HG03575 (cell line): ENCODE data around the gene PCBP3.
"Not testable (repeated sequence)": the region's sequence is repeated elsewhere in the genome, so short reads cannot be mapped to it uniquely, and the experiment has no call there.

Experiments
- ATAC-seq: cut with Tn5 transposase; IDR thresholded peaks from one replicate; pipeline ENCODE4 v1.9.1; 2021; ENCODE audit not compliant: unreplicated experiment, insufficient number of reproducible peaks, low FRiP score; ENCODE audit errors: extremely low read depth

PCBP3 gene

DNA sequence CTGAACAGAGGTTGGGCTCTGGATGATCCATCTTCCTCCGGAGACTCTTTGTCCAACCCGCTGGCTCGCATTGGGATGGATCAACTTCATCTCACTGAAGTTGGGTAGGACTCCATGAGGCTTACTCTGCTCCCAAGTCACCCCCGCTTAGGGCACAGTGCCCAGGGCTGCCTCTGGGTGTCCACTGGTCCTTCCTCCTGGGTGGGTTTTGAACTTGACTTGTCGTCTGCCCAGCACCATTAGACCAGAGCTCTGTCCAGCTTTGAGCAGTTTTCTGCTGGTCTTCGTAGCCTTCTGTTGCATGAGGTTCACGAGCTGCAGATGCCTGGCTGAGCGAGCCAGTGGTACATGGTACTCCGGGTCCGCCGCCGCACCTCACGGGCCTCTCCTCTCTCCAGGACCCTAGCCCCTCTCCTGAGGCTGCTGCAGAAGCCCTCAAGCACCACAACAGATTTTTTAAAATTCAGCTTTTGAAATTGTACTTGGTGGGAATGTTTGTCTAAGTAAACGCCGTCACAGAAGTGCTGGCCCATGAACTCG lies 304.3 kb downstream of the PCBP3 start:
- no peak for ATAC-seq

DNA sequence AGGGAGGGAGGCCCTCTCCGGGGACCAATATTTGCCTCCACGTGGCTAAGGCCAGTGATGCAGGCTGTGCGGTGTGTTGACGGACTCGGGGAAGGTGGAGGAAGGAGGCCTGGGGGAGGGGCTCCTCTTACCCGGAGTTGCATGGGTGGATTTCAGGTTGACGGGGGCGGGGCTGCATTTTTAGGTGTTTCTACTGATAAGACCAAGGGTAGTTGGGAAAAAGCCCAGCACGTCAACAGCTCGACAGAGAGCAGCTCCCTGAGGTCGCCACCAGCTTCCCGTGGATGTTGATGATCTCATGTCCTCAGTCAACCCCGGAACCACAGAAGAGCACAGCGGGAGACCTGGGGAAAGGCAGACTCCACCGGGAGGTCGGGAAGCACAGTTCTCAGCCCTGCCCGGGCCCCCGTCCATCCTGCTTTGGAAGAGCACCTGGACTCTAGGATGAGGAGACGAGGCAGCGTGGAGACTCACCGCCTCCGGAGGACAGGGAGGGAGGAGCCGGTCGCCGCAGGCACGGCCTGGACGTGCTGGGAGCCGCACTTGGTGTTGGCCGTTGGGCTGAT lies 305.1 kb downstream of the PCBP3 start:
- ATAC-seq = no peak

DNA sequence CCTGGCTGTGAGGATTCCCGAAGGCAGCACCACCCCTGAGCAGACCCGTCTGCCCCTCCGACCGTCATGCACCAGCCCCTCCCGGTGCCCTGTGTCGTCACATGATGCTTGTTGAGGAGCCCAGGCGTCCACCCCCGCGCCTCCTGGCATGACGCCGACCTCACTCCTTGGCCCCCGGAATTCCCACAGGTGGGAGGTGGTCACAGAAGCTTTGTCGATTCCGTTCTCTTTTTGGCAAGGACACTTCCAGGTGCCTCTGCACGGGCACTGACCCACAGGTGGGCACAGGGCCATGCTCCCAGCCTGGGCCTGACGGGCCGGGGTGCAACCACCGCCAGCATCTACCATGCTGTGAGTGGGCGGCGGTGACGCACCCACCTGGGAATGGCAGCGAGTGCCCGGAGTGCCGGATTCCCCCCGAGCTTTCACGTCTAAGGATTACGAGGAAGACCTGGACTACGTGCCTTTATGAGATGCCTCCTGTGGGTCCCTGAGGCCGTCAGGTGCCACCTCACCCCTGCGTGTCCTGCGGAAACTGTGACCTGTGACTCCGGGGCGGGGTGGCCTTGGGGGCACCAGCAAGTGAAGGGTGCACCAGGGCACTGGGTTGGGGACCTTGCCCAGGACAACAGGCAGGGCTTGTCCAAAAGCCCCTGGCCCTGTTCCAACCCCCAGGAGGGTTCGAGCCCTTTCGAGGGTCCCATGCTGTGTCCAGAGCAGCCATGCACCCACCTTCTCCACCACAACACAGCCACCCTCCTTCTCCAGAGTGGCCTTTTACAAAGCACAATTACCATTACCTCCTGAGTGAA lies 306.6 kb downstream of the PCBP3 start:
- no peak for ATAC-seq

DNA sequence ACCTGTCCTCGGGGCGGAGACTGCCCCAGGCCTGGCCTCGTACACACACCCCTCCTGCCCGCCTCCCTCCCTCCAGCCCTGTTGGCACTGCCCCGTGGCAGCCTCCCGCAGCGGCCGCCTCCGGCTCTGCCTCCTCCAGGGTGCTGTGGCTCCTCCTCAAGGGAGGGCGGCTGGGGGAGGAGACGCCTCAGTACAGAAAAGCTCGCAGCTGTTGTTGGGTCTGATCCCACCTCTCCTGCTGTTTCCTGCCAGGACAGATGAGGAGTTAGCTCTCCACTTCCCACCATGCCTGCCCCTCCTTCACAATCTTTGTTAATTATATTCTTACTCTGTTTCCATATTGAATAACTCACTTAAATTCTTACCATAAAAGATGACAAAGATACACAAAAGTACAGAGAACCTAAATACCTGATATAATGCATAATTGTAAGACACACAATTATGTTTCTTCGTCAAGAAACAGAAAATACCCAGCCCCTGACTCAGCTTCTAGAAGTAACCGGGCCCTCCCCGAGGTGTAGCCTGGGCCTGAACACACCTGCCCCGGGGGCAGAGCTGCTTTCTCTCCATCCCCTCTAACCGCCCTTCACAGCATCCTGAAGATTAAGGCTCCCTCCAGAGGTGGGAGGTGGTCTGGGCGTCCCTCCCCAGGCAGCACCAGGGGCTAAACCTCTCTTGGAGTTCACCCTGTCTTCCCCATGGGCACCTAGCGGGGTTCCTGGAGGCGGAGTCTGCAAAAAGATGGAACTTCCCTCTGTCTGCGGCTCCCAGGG lies 307.4 kb downstream of the PCBP3 start:
- ATAC-seq = no peak

DNA sequence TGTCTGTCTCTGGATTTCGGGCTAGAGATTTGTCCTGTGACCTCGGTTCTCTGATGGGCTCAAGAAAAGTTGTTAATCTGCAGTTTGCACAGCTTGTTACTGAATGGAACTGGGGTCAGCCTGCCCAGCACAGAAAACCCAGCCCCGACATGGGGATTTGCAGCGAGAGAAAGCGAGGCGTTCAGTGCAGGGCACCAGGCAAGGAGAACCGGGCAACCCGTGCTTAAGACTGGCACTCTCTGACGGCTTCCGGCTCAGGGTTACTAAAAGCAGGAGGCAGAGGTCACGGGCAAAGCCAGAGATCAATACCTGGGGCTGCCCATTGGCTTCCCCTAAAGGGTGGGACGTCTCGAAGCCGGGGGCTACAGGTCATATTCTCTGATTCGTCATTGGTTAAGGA lies 308.2 kb downstream of the PCBP3 start:
- ATAC-seq = no peak

DNA sequence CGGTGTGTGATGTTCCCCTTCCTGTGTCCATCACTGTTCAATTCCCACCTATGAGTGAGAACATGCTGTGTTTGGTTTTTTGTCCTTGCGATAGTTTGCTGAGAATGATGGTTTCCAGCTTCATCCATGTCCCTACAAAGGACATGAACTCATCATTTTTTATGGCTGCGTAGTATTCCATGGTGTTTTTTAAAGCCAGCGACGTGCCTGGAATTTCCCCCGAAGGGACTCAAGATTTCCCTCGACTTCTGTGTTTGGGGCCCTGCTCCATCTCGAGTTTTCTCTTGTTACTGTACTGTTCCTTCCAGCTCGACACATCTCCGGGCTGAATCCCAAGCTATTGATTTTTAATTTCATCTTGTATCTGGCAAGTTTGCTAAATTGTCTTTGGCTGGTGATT lies 309.0 kb downstream of the PCBP3 start:
- ATAC-seq = not testable (repeated sequence)

DNA sequence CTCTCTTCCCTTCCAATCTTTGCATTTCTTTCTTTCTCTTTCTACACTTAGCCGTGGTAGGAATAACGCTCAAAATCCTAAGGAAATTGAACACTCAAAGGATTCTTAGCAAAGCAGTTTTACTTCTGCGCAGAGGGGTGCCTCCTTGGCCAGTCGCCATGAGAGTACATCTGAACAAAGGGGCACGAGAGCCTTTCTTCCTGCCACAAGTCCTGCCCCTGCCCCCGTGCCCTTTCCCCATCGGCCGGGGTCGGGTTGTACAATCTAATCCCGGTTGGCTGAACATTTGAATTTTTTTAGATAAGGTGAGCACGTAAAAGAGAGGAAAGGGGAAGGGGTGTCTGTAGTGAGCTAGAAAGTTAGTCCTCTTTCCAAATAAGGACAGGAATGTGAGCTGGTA lies 309.4 kb downstream of the PCBP3 start:
- no peak for ATAC-seq

DNA sequence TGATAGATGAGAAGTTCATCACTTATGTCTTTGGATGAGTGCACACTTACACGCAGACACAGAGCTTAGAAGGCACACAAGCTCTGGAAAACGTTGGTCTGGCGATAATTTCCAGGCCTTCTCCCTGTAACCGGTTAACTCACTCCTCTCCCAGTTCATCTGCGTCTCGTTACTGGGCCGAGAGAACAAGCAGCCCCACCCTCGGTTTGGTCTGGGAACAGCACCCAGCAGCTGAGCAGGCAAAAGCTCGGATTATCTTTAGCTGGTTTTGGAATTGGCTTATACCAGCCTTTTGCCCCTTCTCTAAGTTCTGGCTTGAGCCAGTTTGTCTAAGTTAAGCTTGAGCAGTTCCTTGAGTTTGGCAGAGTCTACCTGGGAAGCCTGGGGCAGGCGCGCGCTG lies 310.7 kb downstream of the PCBP3 start:
- ATAC-seq = no peak

DNA sequence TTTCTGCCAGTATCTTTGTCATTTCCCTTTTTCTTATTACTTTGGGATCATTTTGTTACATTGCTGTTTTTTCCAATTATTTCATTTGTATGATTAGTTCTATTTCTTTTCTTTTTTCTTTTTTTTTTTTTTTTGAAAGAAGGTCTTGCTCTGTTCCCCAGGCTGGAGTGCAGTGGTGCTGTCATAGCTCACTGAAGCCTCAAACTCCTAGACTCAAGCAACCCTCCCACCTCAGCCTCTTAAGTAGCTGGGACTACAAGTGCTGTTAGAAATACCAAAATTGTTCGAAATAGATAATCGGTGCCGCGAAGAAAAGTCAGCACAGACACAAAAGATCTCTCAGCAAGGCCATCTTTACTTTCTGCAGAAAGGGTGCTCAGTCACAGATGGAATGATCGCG lies 311.4 kb downstream of the PCBP3 start:
- no peak for ATAC-seq

DNA sequence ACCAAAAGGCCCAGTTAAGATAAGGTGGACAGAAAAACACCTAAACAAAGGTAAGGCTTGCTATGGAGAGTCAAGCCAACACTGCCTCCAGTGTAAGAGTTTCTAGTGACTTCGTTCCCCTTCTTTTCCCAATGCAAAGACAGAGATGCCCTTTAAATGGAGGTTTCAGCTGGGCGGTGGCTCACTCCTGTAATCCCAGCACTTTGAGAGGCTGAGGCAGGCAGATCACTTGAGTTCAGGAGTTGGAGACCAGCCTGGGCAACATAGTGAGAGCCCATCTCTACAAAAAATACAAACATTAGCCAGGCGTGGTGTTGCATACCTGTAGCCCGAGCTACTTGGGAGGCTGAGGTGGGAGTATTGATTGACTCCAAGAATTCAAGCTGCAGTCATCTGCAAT lies 314.0 kb downstream of the PCBP3 start:
- ATAC-seq = no peak

DNA sequence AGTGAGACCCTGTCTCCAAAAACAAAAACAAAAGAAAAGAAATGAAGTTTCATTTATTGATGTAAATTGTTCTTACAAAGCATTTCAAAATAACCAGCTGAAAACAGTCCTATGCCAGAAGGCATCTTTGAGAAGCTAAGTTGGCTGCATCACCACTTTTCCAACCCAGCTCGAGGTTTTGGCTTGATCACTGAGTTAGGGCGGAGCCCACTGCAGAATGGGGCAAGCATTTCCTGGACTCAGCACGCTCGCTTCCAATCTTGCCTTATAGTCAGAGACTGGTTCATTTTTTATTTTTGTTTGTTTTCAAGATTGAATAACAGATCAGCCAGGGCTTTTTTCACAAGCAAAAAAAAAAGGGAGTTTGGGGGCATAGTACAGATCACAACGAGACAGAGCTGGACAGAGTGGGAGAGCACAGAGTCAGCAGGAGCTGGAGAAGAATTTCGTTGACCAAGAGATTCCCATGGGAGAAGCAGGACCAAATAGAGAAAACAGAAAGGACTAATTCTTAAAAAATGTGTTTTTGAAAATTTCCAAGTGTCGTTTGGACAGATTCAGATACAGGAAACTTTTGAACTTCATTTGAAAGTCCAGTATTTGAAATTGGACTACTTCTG lies 314.6 kb downstream of the PCBP3 start:
- no peak for ATAC-seq

DNA sequence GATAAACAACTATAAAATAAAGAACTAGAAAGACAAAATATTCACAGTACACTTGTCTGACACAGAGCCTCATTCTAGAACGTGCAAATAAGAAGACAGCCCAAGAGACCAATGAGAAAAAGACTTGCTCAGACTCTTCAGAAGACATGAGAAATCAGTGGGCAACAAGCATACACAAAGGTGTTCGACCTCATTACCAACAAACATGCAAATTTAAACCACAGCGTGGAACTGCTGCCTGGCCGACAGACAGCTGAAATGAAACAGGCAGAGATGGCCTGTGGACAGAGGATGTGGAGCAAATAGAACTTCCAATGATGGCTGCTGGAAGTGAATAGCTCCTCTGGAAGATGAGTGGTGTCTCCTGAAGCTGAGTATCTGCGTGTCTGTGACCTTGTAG lies 315.7 kb downstream of the PCBP3 start:
- no peak for ATAC-seq

DNA sequence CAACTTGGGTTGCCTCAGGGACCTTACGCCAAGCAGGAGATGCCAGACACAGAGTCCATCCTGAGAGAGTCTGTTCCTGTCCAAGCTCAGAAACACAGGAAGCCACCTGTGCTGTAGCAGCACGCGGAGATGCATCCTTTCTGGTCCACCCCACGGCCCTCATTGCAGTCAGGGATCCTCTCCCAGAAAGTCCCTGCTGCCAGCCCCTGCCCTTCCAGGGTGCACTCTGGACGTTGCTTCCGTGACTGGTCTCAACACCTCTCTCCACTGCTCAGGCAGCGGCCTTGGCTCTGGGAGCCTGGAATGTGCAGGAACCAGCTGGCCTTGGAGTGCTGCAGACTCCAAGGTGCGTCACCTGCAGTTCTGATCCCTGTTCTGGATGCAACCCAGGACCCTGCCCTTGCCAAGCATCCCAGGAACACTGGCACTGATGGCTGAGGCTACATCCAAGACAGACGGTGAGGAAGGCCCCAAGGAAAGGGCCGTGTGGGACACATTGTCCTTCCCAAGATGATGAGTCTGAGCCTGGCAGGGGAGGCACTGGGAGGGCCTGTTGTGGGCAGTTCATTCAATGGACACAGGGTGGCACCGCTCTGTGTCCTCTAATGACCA lies 316.4 kb downstream of the PCBP3 start:
- ATAC-seq = no peak

DNA sequence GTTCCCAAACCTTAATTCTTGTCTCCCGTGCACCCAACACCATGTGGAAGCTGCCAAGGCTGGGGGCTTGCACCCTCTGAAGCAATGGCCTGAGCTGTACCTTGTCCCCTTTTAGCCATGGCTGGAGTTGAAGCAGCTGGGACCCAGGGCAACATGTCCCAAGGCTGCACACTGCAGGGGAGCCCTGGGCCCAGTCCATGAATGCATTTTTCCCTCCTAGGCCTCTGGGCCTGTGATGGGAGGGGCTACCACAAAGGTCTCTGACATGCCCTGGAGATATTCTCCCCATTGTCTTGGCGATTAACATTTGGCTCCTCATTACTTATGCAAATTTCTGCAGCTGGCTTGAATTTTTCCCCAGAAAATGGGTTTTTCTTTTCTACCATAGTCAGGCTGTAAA lies 317.9 kb downstream of the PCBP3 start:
- ATAC-seq = not testable (repeated sequence)

DNA sequence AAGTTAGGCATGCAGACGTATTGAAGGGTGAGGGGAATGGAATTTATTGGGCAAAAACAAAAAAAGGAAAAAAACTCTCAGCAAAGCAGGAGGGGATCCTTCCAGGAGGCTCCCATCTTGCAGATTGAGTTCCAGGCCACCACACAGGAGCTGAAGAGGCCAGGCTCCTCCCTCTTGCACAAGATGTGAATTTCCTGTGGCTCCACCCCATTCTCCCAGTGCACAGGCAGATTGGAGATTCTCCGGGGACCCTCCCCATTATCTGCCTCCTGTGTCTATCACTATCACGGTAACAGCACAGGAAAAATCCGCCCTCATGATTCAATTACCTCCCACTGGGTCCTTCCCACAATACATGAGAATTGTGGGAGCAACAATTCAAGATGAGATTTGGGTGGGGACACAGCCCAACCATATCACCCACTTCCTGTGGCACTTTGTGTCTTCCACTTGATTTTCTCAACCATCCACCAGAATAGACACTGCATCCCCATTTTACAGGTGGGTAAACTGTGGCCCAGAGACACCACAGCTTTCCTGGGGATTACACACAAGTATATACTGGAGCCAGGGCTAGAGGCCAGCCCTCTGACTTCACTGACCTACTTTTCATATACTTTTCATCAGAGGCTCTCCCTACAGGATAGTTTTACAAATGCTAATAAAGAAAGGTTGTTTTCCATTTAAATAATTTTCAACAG lies 319.2 kb downstream of the PCBP3 start:
- ATAC-seq = no peak

DNA sequence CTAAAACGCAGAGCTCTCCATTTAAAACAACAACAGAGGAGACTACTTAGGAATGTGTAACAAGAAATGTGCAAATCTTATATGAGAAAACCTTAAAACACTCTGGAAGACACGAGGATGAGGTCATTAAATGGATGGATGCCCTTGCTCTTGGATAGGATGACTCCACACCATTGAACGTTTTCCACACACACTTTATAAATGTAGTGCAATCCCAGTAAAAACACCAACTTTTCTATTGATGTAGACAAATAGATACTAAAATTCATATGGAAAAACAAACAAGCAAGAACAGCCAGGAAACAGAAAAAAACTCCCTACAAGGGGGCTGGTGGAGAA lies 319.7 kb downstream of the PCBP3 start:
- no peak for ATAC-seq

DNA sequence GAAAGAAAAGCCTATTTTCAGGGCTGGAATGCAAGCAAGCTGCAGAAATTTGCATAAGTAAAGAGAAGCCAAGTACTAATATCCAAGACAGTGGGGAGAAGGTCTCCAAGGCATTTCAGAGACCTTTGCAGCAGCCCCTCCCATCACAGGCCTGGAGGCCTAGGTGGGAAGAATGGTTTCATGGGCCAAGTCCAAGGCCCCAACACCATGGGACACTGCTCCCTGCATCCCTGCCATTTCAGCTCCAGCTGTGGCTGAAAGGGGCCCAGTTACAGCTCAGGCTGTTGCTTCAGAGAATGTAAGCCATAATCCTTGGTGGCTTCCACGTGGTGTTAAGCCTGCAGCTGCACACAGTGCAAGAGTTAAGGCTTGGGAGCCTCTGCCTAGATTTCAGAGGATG lies 321.1 kb downstream of the PCBP3 start:
- ATAC-seq = no peak

DNA sequence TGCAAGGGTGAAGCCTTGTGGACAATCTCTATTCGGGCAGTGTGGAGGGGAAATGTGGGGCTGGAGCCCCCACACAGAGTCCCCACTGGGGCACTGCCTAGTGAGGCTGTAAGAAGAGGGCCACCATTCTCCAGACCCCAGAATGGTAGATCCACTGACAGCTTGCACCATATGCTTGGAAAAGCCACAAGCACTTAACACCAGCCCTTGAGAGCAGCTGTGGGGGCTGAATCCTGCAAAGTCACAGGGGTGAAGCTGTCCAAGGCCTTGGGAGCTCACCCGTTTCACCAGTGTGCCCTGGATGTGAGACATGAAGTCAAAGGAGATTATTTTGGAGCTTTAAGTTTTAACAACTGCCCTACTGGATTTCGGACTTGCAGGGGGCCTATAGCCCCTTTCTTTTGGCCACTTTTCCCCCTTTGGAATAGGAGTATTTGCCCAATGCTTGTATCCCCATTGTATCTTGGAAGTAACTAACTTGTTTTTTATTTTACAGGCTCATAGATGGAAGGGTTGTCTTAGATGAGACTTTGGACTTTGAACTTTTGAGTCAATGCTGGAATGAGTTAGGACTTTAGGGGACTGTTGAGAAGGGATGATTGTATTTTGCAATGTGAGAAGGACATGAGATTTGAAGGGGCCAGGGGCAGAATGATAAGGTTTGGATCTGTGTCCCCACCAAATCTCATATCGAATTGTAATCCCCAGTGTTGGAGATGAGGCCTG lies 321.7 kb downstream of the PCBP3 start:
- ATAC-seq = no peak
